Fibroblast of pulmonary artery (primary cell): ENCODE results near the gene SEZ6L.

Experiments
- DNase-seq: peaks from one replicate; pipeline ENCODE4 v3.0.0-alpha.2; 2010; ENCODE audit warnings: low read depth
- H3K4me3 ChIP-seq: replicated peaks from 2 replicates; pipeline ENCODE4 v1.5.1; 2011; ENCODE audit warnings: low read depth, mild to moderate bottlenecking, control low read depth, low read length, moderate library complexity
- CTCF ChIP-seq: IDR thresholded peaks from 2 replicates; pipeline ENCODE4 v1.5.1; 2011; ENCODE audit warnings: mild to moderate bottlenecking, control low read depth, low read length, inconsistent platforms; ENCODE audit errors: missing control alignments

The SEZ6L gene

GRCh38 chr22:26134654-26135330 lies 34.5 kb upstream of the SEZ6L start:
- no peak overlapping the region for H3K4me3 ChIP-seq
- TF ChIP-seq CTCF = no peak
- DNase-seq = no peak

- DNase-seq = no peak
- no peak for TF ChIP-seq CTCF
Measured at GRCh38 chr22:26135806-26136205, 33.5 kb upstream of the SEZ6L start.

GRCh38 chr22:26139310-26139709 lies 30.0 kb upstream of the SEZ6L start:
- no peak for DNase-seq
- TF ChIP-seq CTCF = no peak

More at GRCh38 chr22:26135806-26136205, 33.5 kb upstream of the SEZ6L start:
- H3K4me3 ChIP-seq = no peak overlapping the region

GRCh38 chr22:26141831-26142230 lies 27.4 kb upstream of the SEZ6L start:
- H3K4me3 ChIP-seq = no peak overlapping the region
- no peak for TF ChIP-seq CTCF
- DNase-seq = no peak

More at GRCh38 chr22:26139310-26139709, 30.0 kb upstream of the SEZ6L start:
- H3K4me3 ChIP-seq = no peak overlapping the region

- H3K4me3 ChIP-seq = no peak overlapping the region
- TF ChIP-seq CTCF = no peak
- no peak for DNase-seq
Measured at GRCh38 chr22:26143806-26144325, 25.4 kb upstream of the SEZ6L start.

- DNase-seq = no peak
- no peak for TF ChIP-seq CTCF
- no peak overlapping the region for H3K4me3 ChIP-seq
Measured at GRCh38 chr22:26159886-26160285, 9.4 kb upstream of the SEZ6L start.

GRCh38 chr22:26161746-26162145 lies 7.5 kb upstream of the SEZ6L start:
- DNase-seq = no peak
- H3K4me3 ChIP-seq = no peak overlapping the region
- no peak for TF ChIP-seq CTCF
